MCF 10A (cell line): ENCODE measurements around the gene RAB12. TPM values are rescaled to one million over a fixed set of nuclear protein-coding genes. Genes with fewer than 3 reads are reported as not detected.
A peak's percentile ranks its signal among the peaks of the same experiment; 100 is the strongest.

Source experiments
- BruUV-seq: library from RNA; stranded (reverse); fragments of 400-500 nt; replicated peaks from 2 replicates; lab custom pipeline; 2021; lab: Mats Ljungman, UMichigan
- CTCF ChIA-PET: fragments of 300-600 bp; sonication (Branson Sonifier 250); formaldehyde crosslinking; extraction: SDS; loops from one replicate; lab custom pipeline; 2021; ENCODE audit warnings: antibody characterized with exemption, inconsistent platforms; lab: Yijun Ruan, JAX
- POLR2A ChIA-PET: fragments of 300-600, 350-650 bp; sonication (Branson Sonifier 250); formaldehyde crosslinking; extraction: SDS; loops from one replicate; lab custom pipeline; 2020; ENCODE audit warnings: antibody characterized with exemption, inconsistent platforms; lab: Yijun Ruan, JAX
- DNase-seq: peaks from one replicate; pipeline ENCODE4 v3.0.0-alpha.2; 2018; ENCODE audit not compliant: unreplicated experiment
- H3K27ac Mint-ChIP-seq: one replicate; pipeline ENCODE4 v1.8.0; 2022; ENCODE audit warnings: mild to moderate bottlenecking, low read depth, mixed read lengths; ENCODE audit not compliant: unreplicated experiment
- H3K27me3 Mint-ChIP-seq: one replicate; pipeline ENCODE4 v1.8.0; 2022; ENCODE audit warnings: mixed read lengths; ENCODE audit not compliant: insufficient read depth, unreplicated experiment
- H3K36me3 Mint-ChIP-seq: one replicate; pipeline ENCODE4 v1.8.0; 2022; ENCODE audit warnings: mild to moderate bottlenecking, moderate library complexity, mixed read lengths; ENCODE audit not compliant: insufficient read depth, unreplicated experiment
- H3K4me1 Mint-ChIP-seq: one replicate; pipeline ENCODE4 v1.8.0; 2022; ENCODE audit warnings: mixed read lengths; ENCODE audit not compliant: insufficient read depth, unreplicated experiment
- H3K4me3 Mint-ChIP-seq: one replicate; pipeline ENCODE4 v1.8.0; 2022; ENCODE audit warnings: mild to moderate bottlenecking, moderate library complexity, mixed read lengths; ENCODE audit not compliant: unreplicated experiment
- H3K9me3 Mint-ChIP-seq: one replicate; pipeline ENCODE4 v1.8.0; 2022; ENCODE audit warnings: mixed read lengths; ENCODE audit not compliant: unreplicated experiment
- CTCF ChIP-seq: fragments of 200-600 bp; IDR thresholded peaks from one replicate; pipeline ENCODE4 v1.8.0; 2022; ENCODE audit warnings: antibody characterized with exemption, mild to moderate bottlenecking; ENCODE audit not compliant: unreplicated experiment
- intact Hi-C: fragments of 100-400 bp; cut with micrococcal nuclease; formaldehyde crosslinking; loops from 2 replicates; pipeline ENCODE4 v1.14.1; 2022
- total RNA-seq: library from RNA; stranded (reverse); gene quantifications from 2 replicates; pipeline ENCODE4 v1.2.3, GENCODE V29; 2022

The RAB12 gene
- total RNA-seq, 1 experiment from 2014 or later = 27.8 TPM

GRCh38 chr18:8607776-8608742, 1.2 kb upstream of the RAB12 start:
- intact Hi-C loops = no loop called here
- DNase-seq = no peak
- ChIA-PET CTCF (interaction anchor here (1.2 to 1.7 kb wide), 2 partner anchors 7 to 19 kb away, joined by 4 to 7 read pairs; no protein-coding TSS in a partner anchor), POLR2A (interaction anchor here (0.6 to 2.5 kb wide), 3 partner anchors 16 to 410 kb away, joined by 3 to 12 read pairs (median 3); no protein-coding TSS in a partner anchor)
- no peak overlapping the region for H3K27ac Mint-ChIP-seq
- no peak for TF ChIP-seq CTCF
- H3K27me3 Mint-ChIP-seq = peaks cover 16% of the 10 kb centered on the region
- no peaks in the 10 kb centered on the region for H3K9me3 Mint-ChIP-seq
- BruUV-seq = no TSS peak
- H3K36me3 Mint-ChIP-seq = peaks cover 5% of the 10 kb centered on the region
- peaks cover 17% of the 10 kb centered on the region for H3K4me1 Mint-ChIP-seq
- H3K4me3 Mint-ChIP-seq = peak overlapping the region; percentile 86

- BruUV-seq = no TSS peak
- H3K4me3 Mint-ChIP-seq = peak overlapping the region; percentile 86
- H3K4me1 Mint-ChIP-seq = peaks cover 27% of the 10 kb centered on the region
- intact Hi-C loops = no loop called here
- peaks cover 5% of the 10 kb centered on the region for H3K36me3 Mint-ChIP-seq
- no peaks in the 10 kb centered on the region for H3K9me3 Mint-ChIP-seq
- TF ChIP-seq CTCF = no peak
- DNase-seq = no peak
- ChIA-PET CTCF (interaction anchor here (0.6 to 1.2 kb wide), 2 partner anchors 21 to 1387 kb away, joined by 3 to 4 read pairs; no protein-coding TSS in a partner anchor), POLR2A (interaction anchor here (0.6 to 2.5 kb wide), 3 partner anchors 10 to 793 kb away, joined by 3 to 12 read pairs (median 3); no protein-coding TSS in a partner anchor)
- peaks cover 13% of the 10 kb centered on the region for H3K27me3 Mint-ChIP-seq
- H3K27ac Mint-ChIP-seq = peak overlapping the region; percentile 92
Measured at GRCh38 chr18:8609659-8610458, 622 bp downstream of the RAB12 start.

- BruUV-seq = TSS peak; percentile 33
- CTCF ChIA-PET = interaction anchor here (0.6 kb wide), 1 partner anchor 20 kb away, joined by 4 read pairs; no protein-coding TSS in a partner anchor
- peak overlapping the region; percentile 92 for H3K27ac Mint-ChIP-seq
Measured at GRCh38 chr18:8610459-8610851, 1.2 kb downstream of the RAB12 start.

More at GRCh38 chr18:8610459-8610851, 1.2 kb downstream of the RAB12 start:
- Mint-ChIP-seq H3K4me3 (peak overlapping the region; percentile 86), H3K27me3 (peaks cover 10% of the 10 kb centered on the region), H3K4me1 (peaks cover 33% of the 10 kb centered on the region), H3K9me3 (no peaks in the 10 kb centered on the region), H3K36me3 (peaks cover 5% of the 10 kb centered on the region)
- POLR2A ChIA-PET = interaction anchor here (0.6 to 2.5 kb wide), 2 partner anchors 13 to 794 kb away, joined by 3 to 12 read pairs; no protein-coding TSS in a partner anchor
- DNase-seq = peak; percentile 33
- TF ChIP-seq CTCF = no peak
- intact Hi-C loops = no loop called here
